ENCODE data around the gene UGT1A1. TPM values are rescaled to one million over a fixed set of nuclear protein-coding genes. Genes with fewer than 3 reads are reported as not detected.

The UGT1A1 gene
- total and polyA plus RNA-seq, 2 of the 13 experiments (the other 11 are each of a cell fraction or from before 2014, with no cell fraction given) = 0.69 to 0.75 TPM

- Histone ChIP-seq H3K9ac (ENCODE audit: insufficient read depth, low read depth, low read length) (no peak overlapping the region), H2AFZ (ENCODE audit: low read length) (no peak overlapping the region), H3K4me2 (ENCODE audit: low read depth, low read length) (no peak overlapping the region), H3K27me3 (ENCODE audit: control insufficient read depth in 1 of 2, insufficient read depth in 2 of 2, low read length in 2 of 2) (peaks cover 2 to 32% of the 10 kb centered on the region in 2 experiments; a peak in 4 of 5 replicates), H3K9me3 (ENCODE audit: low read length) (no peaks in the 10 kb centered on the region), H3K36me3 (replicated peaks in 1 of 2; ENCODE audit: control insufficient read depth in 1 of 2, insufficient read depth in 2 of 2, low read length in 2 of 2) (no peaks in the 10 kb centered on the region), H3K79me2 (ENCODE audit: insufficient read depth, low read length) (no peaks in the 10 kb centered on the region), H3K4me1 (ENCODE audit: insufficient read depth, low read length) (no peaks in the 10 kb centered on the region), H4K20me1 (ENCODE audit: insufficient read depth, low read length) (no peaks in the 10 kb centered on the region), H3K4me3 (replicated peaks in 1 of 3; ENCODE audit: insufficient read depth in 1 of 3, low read depth in 2 of 3, low read length in 3 of 3) (no peak overlapping the region), H3K27ac (ENCODE audit: extremely low read length, insufficient read depth, low read length) (no peak overlapping the region)
- in situ Hi-C loops (cut with HindIII; ENCODE audit: extremely low pct_ligation_motif_present, low pct_unique_long_range_greater_than_20kb) (no loop called here), intact Hi-C loops (cut with micrococcal nuclease; ENCODE audit: unreplicated experiment) (no loop called here)
- FAIRE-seq = no peak
- POLR2A ChIA-PET = no interaction called here
- no TSS peak for BruUV-seq (replicated peaks)
- ATAC-seq = no peak
- CTCF ChIA-PET (ENCODE audit: low intra/inter-chr PET ratio, low total read pairs) = no interaction called here
- DNase-seq (ENCODE audit: low spot score) = no peak
- WGBS (ENCODE audit: low lambda C conversion rate) = 80% methylated on average over 9 of the region's 9 CpGs
- no peak for TF ChIP-seq MXD3 (CRISPR knock-in tag; IDR thresholded peaks at IDR 0.05)
- no peak for TF ChIP-seq KLF9 (CRISPR knock-in tag; IDR thresholded peaks at IDR 0.05; ENCODE audit: low read depth)
- TF ChIP-seq GABPA (IDR thresholded peaks at IDR 0.05; ENCODE audit: low read depth, low read length) = no peak
- TF ChIP-seq GABPA (CRISPR knock-in tag; IDR thresholded peaks at IDR 0.05; ENCODE audit: low read depth) = no peak
- no peak for TF ChIP-seq ZMAT3 (CRISPR knock-in tag; conservative IDR thresholded peaks at IDR 0.05)
- no peak for TF ChIP-seq HMGA1 (CRISPR knock-in tag; conservative IDR thresholded peaks at IDR 0.05)
- TF ChIP-seq ZNF557 (CRISPR knock-in tag; IDR thresholded peaks at IDR 0.05) = no peak
- TF ChIP-seq ZNF101 (CRISPR knock-in tag; IDR thresholded peaks at IDR 0.05; ENCODE audit: borderline replicate concordance, low read depth) = no peak
- TF ChIP-seq AFF4 (CRISPR knock-in tag; IDR thresholded peaks at IDR 0.05) = no peak
- TF ChIP-seq THAP7 (CRISPR knock-in tag; IDR thresholded peaks at IDR 0.05) = no peak
- no peak for TF ChIP-seq ZNF343 (CRISPR knock-in tag; IDR thresholded peaks at IDR 0.05)
- no peak for TF ChIP-seq LCORL (IDR thresholded peaks at IDR 0.05)
- TF ChIP-seq LCORL (CRISPR knock-in tag; IDR thresholded peaks at IDR 0.05) = no peak
- TF ChIP-seq REXO4 (CRISPR knock-in tag; IDR thresholded peaks at IDR 0.05; ENCODE audit: borderline replicate concordance) = no peak
- no peak for TF ChIP-seq SMAD9 (CRISPR knock-in tag; IDR thresholded peaks at IDR 0.05)
- TF ChIP-seq ZNF564 (CRISPR knock-in tag; IDR thresholded peaks at IDR 0.05) = no peak
- TF ChIP-seq ZNF570 (CRISPR knock-in tag; IDR thresholded peaks at IDR 0.05; ENCODE audit: borderline replicate concordance) = no peak
- no peak for TF ChIP-seq PHF21A (CRISPR knock-in tag; IDR thresholded peaks at IDR 0.05)
- no peak for TF ChIP-seq MLX (CRISPR knock-in tag; IDR thresholded peaks at IDR 0.05)
Observed at GRCh38 chr2:233769260-233769659, 9.2 kb downstream of the UGT1A1 start.
